Measurements from ENCODE around the gene SHISA6.

DNA sequence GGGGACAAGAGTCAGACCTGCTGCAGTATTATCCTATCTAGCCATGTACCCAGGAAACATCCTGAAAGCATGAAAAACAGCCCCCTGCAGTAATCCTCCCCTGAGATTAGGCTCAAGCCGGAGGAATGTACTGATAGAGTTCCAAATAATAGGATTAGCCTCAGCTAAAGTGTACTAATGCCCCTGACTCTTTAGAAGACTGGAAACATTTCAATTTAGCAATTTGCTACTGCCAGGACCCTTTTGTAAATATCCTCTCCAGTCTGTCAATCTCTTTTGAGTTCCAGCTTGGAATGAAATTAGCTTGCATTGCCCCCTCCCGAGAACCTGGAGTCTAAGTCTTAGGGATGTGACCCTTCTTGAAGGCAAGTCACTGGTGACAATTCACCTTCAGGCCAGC is 246.5 kb downstream of the SHISA6 start:
- no peak for TF ChIP-seq CTCF (IDR thresholded peaks at IDR 0.05)
- no peak for TF ChIP-seq EZH2 (IDR thresholded peaks at IDR 0.05)
